Measurements from ENCODE around the gene LAMB1.

The LAMB1 gene

GRCh38 chr7:107931740-107932515 lies 71.0 kb downstream of the LAMB1 start:
- Histone ChIP-seq H3K9me3 (ENCODE audit: control insufficient read depth, low read length) (no peaks in the 10 kb centered on the region), H3K23ac (ENCODE audit: low read length in 2 of 2) (no peak overlapping the region), H2AFZ (ENCODE audit: low read depth, low read length) (no peak overlapping the region), H3K4me2 (ENCODE audit: low read length, poor library complexity, severe bottlenecking) (no peak overlapping the region), H4K8ac (ENCODE audit: low read length) (peak overlapping the region; percentile 70), H4K91ac (ENCODE audit: low read length) (no peak overlapping the region), H3K4me3 (ENCODE audit: insufficient read depth in 1 of 2, low read depth in 1 of 2, low read length in 2 of 2) (no peak overlapping the region), H2BK5ac (ENCODE audit: low read depth, low read length, poor library complexity, severe bottlenecking) (no peak overlapping the region), H2BK15ac (ENCODE audit: low read depth, poor library complexity, severe bottlenecking) (no peak overlapping the region), H3K27me3 (ENCODE audit: control insufficient read depth in 1 of 2, insufficient read depth in 1 of 2, low read length in 2 of 2) (no peaks in the 10 kb centered on the region), H3K79me1 (replicated peaks; ENCODE audit: low read length, poor library complexity, severe bottlenecking) (peaks cover 1% of the 10 kb centered on the region), H2AK5ac (ENCODE audit: low read length, severe bottlenecking) (peak overlapping the region; percentile 15), H2BK12ac (ENCODE audit: low read length in 2 of 2) (peak overlapping the region in 1 of 2 experiments; percentile 11), H3K14ac (ENCODE audit: low read length in 2 of 2) (peak overlapping the region in 1 of 2 experiments; percentile 35), H2BK120ac (ENCODE audit: low read depth, low read length) (no peak overlapping the region), H3K4me1 (ENCODE audit: control insufficient read depth, insufficient read depth, low read depth, low read length) (peaks cover 10% of the 10 kb centered on the region), H3K9ac (ENCODE audit: low read length) (no peak overlapping the region), H3K27ac (ENCODE audit: low read length, poor library complexity, severe bottlenecking) (peak overlapping the region; percentile 36), H3K4ac (ENCODE audit: low read depth in 1 of 2, low read length in 2 of 2) (peak overlapping the region in 1 of 2 experiments; percentile 61), H3K36me3 (ENCODE audit: control insufficient read depth in 1 of 2, insufficient read depth in 2 of 2, low read depth in 1 of 2, low read length in 2 of 2) (peaks cover 13 to 99% of the 10 kb centered on the region in 2 experiments), H3K18ac (ENCODE audit: low read depth in 1 of 2, low read length in 2 of 2) (peak overlapping the region; percentile 18 to 67)
- DNase-seq: no peak
- 59% methylated on average over 4 of the region's 5 CpGs for WGBS

- Histone ChIP-seq H3K14ac (ENCODE audit: low read length in 2 of 2) (no peak overlapping the region), H3K4me1 (ENCODE audit: control insufficient read depth, insufficient read depth, low read depth, low read length) (no peaks in the 10 kb centered on the region), H3K27me3 (ENCODE audit: control insufficient read depth in 1 of 2, insufficient read depth in 1 of 2, low read length in 2 of 2) (no peaks in the 10 kb centered on the region), H3K4me2 (ENCODE audit: low read length, poor library complexity, severe bottlenecking) (no peak overlapping the region), H4K8ac (ENCODE audit: low read length) (no peak overlapping the region), H2BK120ac (ENCODE audit: low read depth, low read length) (no peak overlapping the region), H3K9ac (ENCODE audit: low read length) (no peak overlapping the region), H3K36me3 (ENCODE audit: control insufficient read depth in 1 of 2, insufficient read depth in 2 of 2, low read depth in 1 of 2, low read length in 2 of 2) (peaks cover 10 to 98% of the 10 kb centered on the region in 2 experiments), H3K27ac (ENCODE audit: low read length, poor library complexity, severe bottlenecking) (peak overlapping the region; percentile 32), H2BK12ac (ENCODE audit: low read length in 2 of 2) (no peak overlapping the region), H4K91ac (ENCODE audit: low read length) (no peak overlapping the region), H3K23ac (ENCODE audit: low read length in 2 of 2) (no peak overlapping the region), H3K9me3 (ENCODE audit: control insufficient read depth, low read length) (no peaks in the 10 kb centered on the region), H3K4ac (ENCODE audit: low read depth in 1 of 2, low read length in 2 of 2) (no peak overlapping the region), H2AFZ (ENCODE audit: low read depth, low read length) (no peak overlapping the region), H2BK15ac (ENCODE audit: low read depth, poor library complexity, severe bottlenecking) (no peak overlapping the region), H3K18ac (ENCODE audit: low read depth in 1 of 2, low read length in 2 of 2) (no peak overlapping the region), H2AK5ac (ENCODE audit: low read length, severe bottlenecking) (no peak overlapping the region), H3K4me3 (ENCODE audit: insufficient read depth in 1 of 2, low read depth in 1 of 2, low read length in 2 of 2) (no peak overlapping the region), H2BK5ac (ENCODE audit: low read depth, low read length, poor library complexity, severe bottlenecking) (no peak overlapping the region), H3K79me1 (replicated peaks; ENCODE audit: low read length, poor library complexity, severe bottlenecking) (peaks cover 1% of the 10 kb centered on the region)
- WGBS: 100% methylated on average over 1 of the region's 1 CpG
- DNase-seq: no peak
Observed at GRCh38 chr7:107926481-107926880, 76.5 kb downstream of the LAMB1 start.

- Histone ChIP-seq H4K8ac (ENCODE audit: low read length) (no peak overlapping the region), H3K27me3 (ENCODE audit: control insufficient read depth in 1 of 2, insufficient read depth in 1 of 2, low read length in 2 of 2) (no peaks in the 10 kb centered on the region), H3K27ac (ENCODE audit: low read length, poor library complexity, severe bottlenecking) (peak overlapping the region; percentile 28), H3K36me3 (ENCODE audit: control insufficient read depth in 1 of 2, insufficient read depth in 2 of 2, low read depth in 1 of 2, low read length in 2 of 2) (peaks cover 10 to 98% of the 10 kb centered on the region in 2 experiments), H3K9me3 (ENCODE audit: control insufficient read depth, low read length) (no peaks in the 10 kb centered on the region), H3K4me1 (ENCODE audit: control insufficient read depth, insufficient read depth, low read depth, low read length) (peaks cover 1% of the 10 kb centered on the region), H3K79me1 (replicated peaks; ENCODE audit: low read length, poor library complexity, severe bottlenecking) (peaks cover 1% of the 10 kb centered on the region), H3K9ac (ENCODE audit: low read length) (no peak overlapping the region), H3K4me3 (ENCODE audit: insufficient read depth in 1 of 2, low read depth in 1 of 2, low read length in 2 of 2) (no peak overlapping the region), H3K18ac (ENCODE audit: low read depth in 1 of 2, low read length in 2 of 2) (no peak overlapping the region), H2BK15ac (ENCODE audit: low read depth, poor library complexity, severe bottlenecking) (no peak overlapping the region), H2BK120ac (ENCODE audit: low read depth, low read length) (no peak overlapping the region), H4K91ac (ENCODE audit: low read length) (no peak overlapping the region), H2AK5ac (ENCODE audit: low read length, severe bottlenecking) (no peak overlapping the region), H3K14ac (ENCODE audit: low read length in 2 of 2) (peak overlapping the region in 1 of 2 experiments; percentile 75), H2BK12ac (ENCODE audit: low read length in 2 of 2) (no peak overlapping the region), H3K4me2 (ENCODE audit: low read length, poor library complexity, severe bottlenecking) (no peak overlapping the region), H2BK5ac (ENCODE audit: low read depth, low read length, poor library complexity, severe bottlenecking) (no peak overlapping the region), H3K23ac (ENCODE audit: low read length in 2 of 2) (no peak overlapping the region), H2AFZ (ENCODE audit: low read depth, low read length) (no peak overlapping the region), H3K4ac (ENCODE audit: low read depth in 1 of 2, low read length in 2 of 2) (no peak overlapping the region)
- DNase-seq: no peak
- 93% methylated on average over 5 of the region's 5 CpGs for WGBS
Observed at GRCh38 chr7:107924841-107925504, 78.0 kb downstream of the LAMB1 start.

GRCh38 chr7:107922886-107923285 lies 80.1 kb downstream of the LAMB1 start:
- H2BK15ac ChIP-seq (ENCODE audit: low read depth, poor library complexity, severe bottlenecking): no peak overlapping the region
- no peak overlapping the region for H2AFZ ChIP-seq (ENCODE audit: low read depth, low read length)
- no peak overlapping the region for H3K4me3 ChIP-seq (ENCODE audit: insufficient read depth in 1 of 2, low read depth in 1 of 2, low read length in 2 of 2)
- H3K36me3 ChIP-seq (ENCODE audit: control insufficient read depth in 1 of 2, insufficient read depth in 2 of 2, low read depth in 1 of 2, low read length in 2 of 2): peaks cover 7 to 98% of the 10 kb centered on the region in 2 experiments
- H4K91ac ChIP-seq (ENCODE audit: low read length): no peak overlapping the region
- no peaks in the 10 kb centered on the region for H3K9me3 ChIP-seq (ENCODE audit: control insufficient read depth, low read length)
- WGBS: no CpG with 5 or more reads among the region's 1 CpG
- no peak overlapping the region for H3K14ac ChIP-seq (ENCODE audit: low read length in 2 of 2)
- no peak overlapping the region for H2BK5ac ChIP-seq (ENCODE audit: low read depth, low read length, poor library complexity, severe bottlenecking)
- no peak overlapping the region for H2AK5ac ChIP-seq (ENCODE audit: low read length, severe bottlenecking)
- no peak overlapping the region for H4K8ac ChIP-seq (ENCODE audit: low read length)
- H3K27me3 ChIP-seq (ENCODE audit: control insufficient read depth in 1 of 2, insufficient read depth in 1 of 2, low read length in 2 of 2): no peaks in the 10 kb centered on the region
- H3K18ac ChIP-seq (ENCODE audit: low read depth in 1 of 2, low read length in 2 of 2): no peak overlapping the region
- H3K23ac ChIP-seq (ENCODE audit: low read length in 2 of 2): no peak overlapping the region
- no peak overlapping the region for H2BK12ac ChIP-seq (ENCODE audit: low read length in 2 of 2)
- no peak overlapping the region for H3K4ac ChIP-seq (ENCODE audit: low read depth in 1 of 2, low read length in 2 of 2)
- H2BK120ac ChIP-seq (ENCODE audit: low read depth, low read length): no peak overlapping the region
- H3K4me2 ChIP-seq (ENCODE audit: low read length, poor library complexity, severe bottlenecking): no peak overlapping the region
- no peak for DNase-seq
- no peak overlapping the region for H3K9ac ChIP-seq (ENCODE audit: low read length)
- H3K27ac ChIP-seq (ENCODE audit: low read length, poor library complexity, severe bottlenecking): no peak overlapping the region
- peaks cover 1% of the 10 kb centered on the region for H3K79me1 ChIP-seq (replicated peaks; ENCODE audit: low read length, poor library complexity, severe bottlenecking)
- H3K4me1 ChIP-seq (ENCODE audit: control insufficient read depth, insufficient read depth, low read depth, low read length): peaks cover 1% of the 10 kb centered on the region
